ENCODE measurements around the gene SMOC2. TPM values are rescaled to one million over a fixed set of nuclear protein-coding genes. Genes with fewer than 3 reads are reported as not detected.
"Not testable (repeated sequence)": the region's sequence is repeated elsewhere in the genome, so short reads cannot be mapped to it uniquely, and the experiment has no call there.

Gene SMOC2
- total RNA-seq, 4 donors from 2014 or later: 74.7 to 139 (median 118) TPM

DNA sequence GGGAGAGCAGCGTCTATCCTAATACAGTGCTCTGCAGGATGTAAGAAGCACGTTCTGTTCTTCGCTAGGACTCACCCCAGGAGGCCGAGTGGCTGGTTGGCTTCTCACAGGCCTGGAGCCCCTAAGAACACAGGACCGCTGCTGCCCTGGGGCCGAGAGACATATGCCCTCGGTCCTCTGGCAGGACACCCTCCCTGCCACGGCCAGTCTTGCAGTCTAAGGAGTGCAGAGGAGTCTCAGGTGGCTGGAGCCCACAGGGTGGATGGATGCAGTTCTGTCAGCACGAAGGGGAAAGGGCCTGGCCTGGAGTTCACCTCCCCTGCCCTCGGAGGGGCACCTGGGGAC is 96.5 kb downstream of the SMOC2 start:
- no peaks in the 10 kb centered on the region for H3K27me3 ChIP-seq
- WGBS, 2 donors: 68 to 76% methylated on average over 8 to 10 of the region's 10 CpGs
- H3K27ac ChIP-seq: peak overlapping the region in 2 of 4 donors; percentile 38 to 55
- H3K4me3 ChIP-seq: no peak overlapping the region
- peaks cover 0 to 40% (median 9%) of the 10 kb centered on the region in 4 donors for H3K4me1 ChIP-seq
- H3K36me3 ChIP-seq: no peaks in the 10 kb centered on the region
- no peak for TF ChIP-seq EP300 (IDR thresholded peaks at IDR 0.05)
- TF ChIP-seq POLR2A (IDR thresholded peaks at IDR 0.05): no peak
- no peak for TF ChIP-seq CTCF (IDR thresholded peaks at IDR 0.05)
- no peak for DNase-seq (ENCODE audit: low spot score in 2 of 2)
- H3K9me3 ChIP-seq: no peaks in the 10 kb centered on the region

DNA sequence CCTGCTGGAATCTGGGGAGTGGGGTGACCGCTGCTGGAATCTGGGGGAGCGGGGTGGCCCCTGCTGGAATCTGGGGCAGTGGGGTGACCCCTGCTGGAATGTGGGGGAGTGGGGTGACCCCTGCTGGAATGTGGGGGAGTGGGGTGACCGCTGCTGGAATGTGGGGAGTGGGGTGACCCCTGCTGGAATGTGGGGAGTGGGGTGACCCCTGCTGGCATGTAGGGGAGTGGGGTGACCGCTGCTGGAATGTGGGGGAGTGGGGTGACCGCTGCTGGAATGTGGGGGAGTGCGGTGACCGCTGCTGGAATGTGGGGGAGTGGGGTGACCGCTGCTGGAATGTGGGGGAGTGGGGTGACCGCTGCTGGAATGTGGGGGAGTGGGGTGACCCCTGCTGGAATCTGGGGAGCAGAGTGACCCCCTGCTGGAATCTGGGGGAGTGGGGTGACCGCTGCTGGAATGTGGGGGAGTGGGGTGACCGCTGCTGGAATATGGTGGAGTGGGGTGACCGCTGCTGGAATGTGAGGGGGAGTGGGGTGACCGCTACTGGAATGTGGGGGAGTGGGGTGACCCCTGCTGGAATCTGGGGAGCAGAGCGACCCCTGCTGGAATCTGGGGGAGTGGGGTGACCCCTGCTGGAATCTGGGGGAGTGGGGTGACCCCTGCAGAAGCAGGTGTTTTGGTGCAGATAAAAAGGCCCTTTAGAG is 97.4 kb downstream of the SMOC2 start:
- 54 to 66% methylated on average over 11 to 12 of the region's 14 CpGs for WGBS, 2 donors
- Histone ChIP-seq H3K27ac (peak overlapping the region in 2 of 4 donors; percentile 55 to 68), H3K4me1 (peaks cover 0 to 35% (median 9%) of the 10 kb centered on the region in 4 donors)
- H3K27me3 ChIP-seq; H3K9me3 ChIP-seq; DNase-seq (ENCODE audit: low spot score in 2 of 2); H3K4me3 ChIP-seq; H3K36me3 ChIP-seq: not testable (repeated sequence)

DNA sequence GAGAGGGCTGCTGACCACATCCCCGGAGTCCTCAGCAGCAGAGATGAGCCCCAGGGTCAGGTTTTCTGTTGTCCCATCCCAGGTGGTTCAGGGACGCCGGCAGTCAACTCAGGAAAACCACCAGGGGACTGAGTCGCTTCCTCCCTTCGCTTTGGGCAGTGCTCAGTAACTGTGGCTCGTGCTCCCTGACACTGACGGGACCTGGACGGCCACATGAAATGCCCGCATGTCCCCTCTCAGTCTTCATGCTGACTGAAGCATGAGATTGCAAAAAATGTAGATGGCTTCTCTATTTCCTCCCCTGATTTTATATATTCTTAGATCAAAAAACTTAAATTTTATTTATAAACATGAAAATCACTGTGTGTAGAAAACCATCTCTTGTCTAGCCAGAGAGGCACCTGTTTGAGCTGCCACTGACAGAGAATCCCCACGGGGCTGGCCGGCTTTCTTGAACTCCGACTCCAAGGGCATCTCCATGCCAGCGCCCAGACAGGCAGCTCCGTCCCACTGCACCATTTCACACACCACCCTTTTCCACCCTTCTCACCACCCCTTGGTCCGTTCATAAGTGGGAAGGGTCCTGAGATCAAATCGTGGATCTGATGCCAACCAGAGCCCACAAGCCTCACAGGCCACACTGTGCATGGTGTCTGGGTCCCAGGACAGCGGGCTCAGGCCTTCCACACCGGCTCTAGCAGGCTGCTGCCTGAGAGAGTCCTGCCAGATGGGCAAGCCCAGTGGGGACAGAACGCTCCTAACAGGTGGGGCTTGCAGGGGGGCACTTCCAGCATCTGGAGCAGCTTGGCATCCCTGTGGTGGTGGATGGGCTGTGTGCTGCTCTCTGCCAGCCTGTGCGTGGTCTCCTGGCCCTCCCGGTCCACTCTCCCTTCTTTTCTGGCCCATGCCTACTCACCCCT is 98.2 kb downstream of the SMOC2 start:
- TF ChIP-seq CTCF (IDR thresholded peaks at IDR 0.05) (no peak), POLR2A (IDR thresholded peaks at IDR 0.05) (no peak), EP300 (IDR thresholded peaks at IDR 0.05) (no peak)
- peaks cover 0 to 31% (median 9%) of the 10 kb centered on the region in 4 donors for H3K4me1 ChIP-seq
- peak overlapping the region in 2 of 4 donors; percentile 32 to 68 for H3K27ac ChIP-seq
- no peaks in the 10 kb centered on the region for H3K9me3 ChIP-seq
- no peak for DNase-seq (ENCODE audit: low spot score in 2 of 2)
- H3K4me3 ChIP-seq: no peak overlapping the region
- H3K27me3 ChIP-seq: no peaks in the 10 kb centered on the region
- WGBS, 2 donors: 81 to 86% methylated on average over 21 of the region's 21 CpGs
- no peaks in the 10 kb centered on the region for H3K36me3 ChIP-seq

DNA sequence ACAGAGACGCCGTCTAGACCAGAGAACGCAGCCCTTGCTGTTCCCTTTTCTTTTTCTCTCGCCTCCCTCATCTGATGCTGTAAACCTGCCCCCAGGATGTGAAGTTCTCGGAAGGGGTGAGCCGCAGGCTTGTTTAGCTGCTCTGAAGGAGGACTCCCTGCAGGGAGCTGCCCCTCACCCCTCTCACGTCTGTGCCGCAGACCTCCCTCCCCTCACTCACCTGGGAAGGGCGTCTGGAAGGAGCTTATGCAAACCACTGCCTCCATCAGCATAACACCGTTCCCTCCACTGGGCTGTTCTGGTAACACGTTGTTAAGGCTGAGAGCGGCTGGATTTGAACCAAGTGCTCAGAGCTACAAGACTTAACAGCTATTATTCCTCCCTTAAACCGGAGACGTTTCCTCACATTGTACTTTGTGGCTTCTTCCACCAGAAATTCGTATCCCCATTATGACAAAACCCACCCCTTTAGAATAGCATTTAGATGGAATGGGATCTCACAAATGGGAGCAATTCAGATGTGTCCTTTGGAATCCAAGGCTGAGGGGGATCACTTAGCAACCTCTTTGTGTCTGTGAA is 99.8 kb downstream of the SMOC2 start:
- H3K4me3 ChIP-seq: no peak overlapping the region
- WGBS, 2 donors: 59 to 62% methylated on average over 15 of the region's 15 CpGs
- TF ChIP-seq EP300 (IDR thresholded peaks at IDR 0.05) (no peak), POLR2A (IDR thresholded peaks at IDR 0.05) (no peak), CTCF (IDR thresholded peaks at IDR 0.05) (no peak)
- H3K36me3 ChIP-seq: no peaks in the 10 kb centered on the region
- H3K4me1 ChIP-seq: peaks cover 0 to 35% (median 9%) of the 10 kb centered on the region in 4 donors
- peak overlapping the region in 2 of 4 donors; percentile 36 to 68 for H3K27ac ChIP-seq
- DNase-seq (ENCODE audit: low spot score in 2 of 2): no peak
- no peaks in the 10 kb centered on the region for H3K27me3 ChIP-seq
- no peaks in the 10 kb centered on the region for H3K9me3 ChIP-seq

GRCh38 chr6:168541307-168541706 is 100.3 kb downstream of the SMOC2 start:
- no peak for TF ChIP-seq CTCF (IDR thresholded peaks at IDR 0.05)
- no peak for TF ChIP-seq POLR2A (IDR thresholded peaks at IDR 0.05)
- no peak for TF ChIP-seq EP300 (IDR thresholded peaks at IDR 0.05)
- peaks cover 0 to 36% (median 9%) of the 10 kb centered on the region in 4 donors for H3K4me1 ChIP-seq
- no peaks in the 10 kb centered on the region for H3K27me3 ChIP-seq
- WGBS, 2 donors: 69 to 75% methylated on average over 4 of the region's 4 CpGs
- peak overlapping the region in 2 of 4 donors; percentile 36 to 68 for H3K27ac ChIP-seq
- H3K4me3 ChIP-seq: no peak overlapping the region
- H3K36me3 ChIP-seq: no peaks in the 10 kb centered on the region
- H3K9me3 ChIP-seq: no peaks in the 10 kb centered on the region
- DNase-seq (ENCODE audit: low spot score in 2 of 2): no peak

Data from tibial nerve (tissue), 4 donors.